ENCODE measurements around the gene DNAI2.
"Not testable (repeated sequence)": the region's sequence is repeated elsewhere in the genome, so short reads cannot be mapped to it uniquely, and the experiment has no call there.

The DNAI2 gene

GRCh38 chr17:74245871-74246270 lies 28.2 kb upstream of the DNAI2 start:
- no peak for DNase-seq

- DNase-seq: no peak
These were observed 24.3 kb upstream of the DNAI2 start for GRCh38 chr17:74249590-74250270.

GRCh38 chr17:74250324-74250995 lies 23.6 kb upstream of the DNAI2 start:
- DNase-seq: no peak

- DNase-seq: no peak
These were observed 23.0 kb upstream of the DNAI2 start for GRCh38 chr17:74251051-74251450.

- DNase-seq: no peak
These were observed 22.5 kb upstream of the DNAI2 start for GRCh38 chr17:74251569-74251968.

GRCh38 chr17:74252211-74252610 lies 21.8 kb upstream of the DNAI2 start:
- no peak for DNase-seq

- DNase-seq: no peak
These were observed 21.0 kb upstream of the DNAI2 start for GRCh38 chr17:74253036-74253435.

GRCh38 chr17:74257311-74257710 lies 16.7 kb upstream of the DNAI2 start:
- DNase-seq: no peak

- no peak for DNase-seq
These were observed 14.1 kb upstream of the DNAI2 start for GRCh38 chr17:74259667-74260524.

GRCh38 chr17:74260525-74260850 lies 13.5 kb upstream of the DNAI2 start:
- no peak for DNase-seq

GRCh38 chr17:74262601-74263000 lies 11.4 kb upstream of the DNAI2 start:
- DNase-seq: no peak

GRCh38 chr17:74267054-74267453 lies 7.0 kb upstream of the DNAI2 start:
- DNase-seq: not testable (repeated sequence)

GRCh38 chr17:74267579-74267978 lies 6.5 kb upstream of the DNAI2 start:
- DNase-seq: no peak

GRCh38 chr17:74267987-74268499 lies 6.0 kb upstream of the DNAI2 start:
- DNase-seq: no peak

- no peak for DNase-seq
These were observed 5.5 kb upstream of the DNAI2 start for GRCh38 chr17:74268558-74268957.

GRCh38 chr17:74270333-74270732 lies 3.7 kb upstream of the DNAI2 start:
- DNase-seq: no peak

- no peak for DNase-seq
These were observed 2.8 kb upstream of the DNAI2 start for GRCh38 chr17:74271281-74271680.

- no peak for DNase-seq
These were observed 2.0 kb upstream of the DNAI2 start for GRCh38 chr17:74271901-74272561.

- no peak for DNase-seq
These were observed 1.3 kb upstream of the DNAI2 start for GRCh38 chr17:74272731-74273201.

GRCh38 chr17:74274709-74275340 lies 791 bp downstream of the DNAI2 start:
- DNase-seq: no peak

- no peak for DNase-seq
These were observed 2.0 kb downstream of the DNAI2 start for GRCh38 chr17:74276051-74276476.

GRCh38 chr17:74276541-74277009 lies 2.5 kb downstream of the DNAI2 start:
- no peak for DNase-seq
